Sigmoid colon (tissue), 7 donors: Measurements from ENCODE around the gene CNTN5. TPM values are rescaled to one million over a fixed set of nuclear protein-coding genes. Genes with fewer than 3 reads are reported as not detected.

ENCODE experiments used
- DNase-seq: peaks from one replicate; pipeline ENCODE4 v3.0.0-alpha.2; 2019
- H3K27ac ChIP-seq, 4 donors: fragments of 200-600 bp; sonication (generic); one replicate each; pipeline ENCODE4 v1.5.1; 2016 to 2019; ENCODE audit warnings: mild to moderate bottlenecking in 1 of 4
- H3K27me3 ChIP-seq, 3 donors: fragments of 200-600 bp; sonication (generic); one replicate each; pipeline ENCODE4 v1.5.1; 2019; ENCODE audit warnings: mild to moderate bottlenecking in 1 of 3
- H3K36me3 ChIP-seq, 4 donors: fragments of 200-600 bp; sonication (generic); one replicate each; pipeline ENCODE4 v1.5.1; 2016 to 2019
- H3K4me1 ChIP-seq, 4 donors: fragments of 200-600 bp; sonication (generic); one replicate each; pipeline ENCODE4 v1.5.1; 2017 to 2019
- H3K4me3 ChIP-seq, 4 donors: fragments of 200-600 bp; sonication (generic); one replicate each; pipeline ENCODE4 v1.5.1; 2017 to 2019; ENCODE audit warnings: mild to moderate bottlenecking in 2 of 4, moderate library complexity in 1 of 4
- H3K9me3 ChIP-seq, 4 donors: fragments of 200-600 bp in 3 of 4; sonication (generic) in 3 of 4; one replicate each; pipeline versions ENCODE4 v1.5.1 to v1.6.1; 2013 to 2019
- EP300 ChIP-seq, 4 donors: sonication (generic); formaldehyde crosslinking; IDR thresholded peaks; one replicate each; pipeline ENCODE4 v1.6.1; 2017; ENCODE audit warnings: antibody characterized with exemption in 4 of 4
- POLR2A ChIP-seq, 2 donors: fragments of 450-650 bp; IDR thresholded peaks; one replicate each; pipeline ENCODE4 v1.6.1; 2016; ENCODE audit warnings: antibody characterized with exemption in 2 of 2, mild to moderate bottlenecking in 2 of 2, moderate library complexity in 2 of 2
- POLR2AphosphoS5 ChIP-seq, 4 donors: sonication (generic); formaldehyde crosslinking; IDR thresholded peaks; one replicate each; pipeline ENCODE4 v1.6.1; 2017; ENCODE audit warnings: antibody characterized with exemption in 4 of 4
- WGBS, 2 donors: extraction: QIAGEN DNeasy Blood & Tissue Kit; methylation state at CpG; one replicate each; pipeline ENCODE4 v1.1.7; 2013; 5-methylcytosine and 5-hydroxymethylcytosine counted together
- intact Hi-C: fragments of 100-400 bp; cut with DNase I; formaldehyde crosslinking; loops from one replicate; pipeline ENCODE4 v1.15.1; 2023
- polyA plus RNA-seq, 3 donors: library from polyadenylated mRNA; stranded (reverse); fragments of 200-250 nt; gene quantifications; one replicate each; pipeline ENCODE4 v1.2.3, GENCODE V29; 2013
- total RNA-seq, 4 donors: library from RNA; depleted of rRNA; stranded (reverse); fragments of >200 nt; gene quantifications; one replicate each; pipeline ENCODE4 v1.1.0, GENCODE V29; 2016
- TF ChIP-seq, protein P1 (sequence below), 4 experiments: fragments of 450-650 bp in 3 of 4; fragments of 200-600 bp in 1 of 4; IDR thresholded peaks; one replicate each; pipeline ENCODE4 v1.5.1; 2016 to 2019; ENCODE audit warnings: antibody characterized with exemption in 4 of 4, mild to moderate bottlenecking in 3 of 4, moderate library complexity in 2 of 4
- donor health status: healthy with polysubstance abuse.
- donor health status: Bipolar disorder and iron deficiency.
- donor health status: healthy.

The CNTN5 gene
- total and polyA plus RNA-seq, 7 donors: 0.13 to 0.36 (median 0.16) TPM; not detected in 2

DNA sequence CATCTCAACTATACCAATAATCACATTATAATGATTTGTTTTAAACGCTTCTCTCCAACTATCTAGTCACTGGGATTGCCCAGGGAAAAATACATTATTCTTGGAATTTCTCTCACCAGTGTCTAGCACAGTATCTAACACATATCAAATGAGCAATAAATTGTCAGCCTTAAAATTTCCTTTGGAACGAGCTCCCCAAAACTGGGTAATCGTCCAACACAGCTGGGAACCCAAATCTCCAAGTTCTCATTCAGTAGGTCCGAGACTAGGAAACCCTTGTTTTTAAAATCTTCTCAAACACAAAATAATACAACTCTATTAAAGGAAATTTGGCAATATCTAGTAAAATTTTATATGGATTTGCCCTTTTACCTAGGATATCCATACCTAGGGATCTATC is 1338.5 kb downstream of the CNTN5 start:
- WGBS, 2 donors: 82 to 83% methylated on average over 4 of the region's 4 CpGs
- H3K4me3 ChIP-seq: no peak overlapping the region
- no peak for DNase-seq
- intact Hi-C loops: no loop called here
- TF ChIP-seq POLR2A (IDR thresholded peaks at IDR 0.05): no peak
- TF ChIP-seq, protein P1, sequence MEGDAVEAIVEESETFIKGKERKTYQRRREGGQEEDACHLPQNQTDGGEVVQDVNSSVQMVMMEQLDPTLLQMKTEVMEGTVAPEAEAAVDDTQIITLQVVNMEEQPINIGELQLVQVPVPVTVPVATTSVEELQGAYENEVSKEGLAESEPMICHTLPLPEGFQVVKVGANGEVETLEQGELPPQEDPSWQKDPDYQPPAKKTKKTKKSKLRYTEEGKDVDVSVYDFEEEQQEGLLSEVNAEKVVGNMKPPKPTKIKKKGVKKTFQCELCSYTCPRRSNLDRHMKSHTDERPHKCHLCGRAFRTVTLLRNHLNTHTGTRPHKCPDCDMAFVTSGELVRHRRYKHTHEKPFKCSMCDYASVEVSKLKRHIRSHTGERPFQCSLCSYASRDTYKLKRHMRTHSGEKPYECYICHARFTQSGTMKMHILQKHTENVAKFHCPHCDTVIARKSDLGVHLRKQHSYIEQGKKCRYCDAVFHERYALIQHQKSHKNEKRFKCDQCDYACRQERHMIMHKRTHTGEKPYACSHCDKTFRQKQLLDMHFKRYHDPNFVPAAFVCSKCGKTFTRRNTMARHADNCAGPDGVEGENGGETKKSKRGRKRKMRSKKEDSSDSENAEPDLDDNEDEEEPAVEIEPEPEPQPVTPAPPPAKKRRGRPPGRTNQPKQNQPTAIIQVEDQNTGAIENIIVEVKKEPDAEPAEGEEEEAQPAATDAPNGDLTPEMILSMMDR (IDR thresholded peaks at IDR 0.05): no peak
- no peak for TF ChIP-seq EP300 (IDR thresholded peaks at IDR 0.05)
- no peak for TF ChIP-seq POLR2AphosphoS5 (IDR thresholded peaks at IDR 0.05)
- H3K4me1 ChIP-seq: no peaks in the 10 kb centered on the region
- H3K27ac ChIP-seq: no peak overlapping the region
- no peaks in the 10 kb centered on the region for H3K27me3 ChIP-seq
- peaks cover 0 to 2% (median 0%) of the 10 kb centered on the region in 4 donors for H3K9me3 ChIP-seq
- no peaks in the 10 kb centered on the region for H3K36me3 ChIP-seq

DNA sequence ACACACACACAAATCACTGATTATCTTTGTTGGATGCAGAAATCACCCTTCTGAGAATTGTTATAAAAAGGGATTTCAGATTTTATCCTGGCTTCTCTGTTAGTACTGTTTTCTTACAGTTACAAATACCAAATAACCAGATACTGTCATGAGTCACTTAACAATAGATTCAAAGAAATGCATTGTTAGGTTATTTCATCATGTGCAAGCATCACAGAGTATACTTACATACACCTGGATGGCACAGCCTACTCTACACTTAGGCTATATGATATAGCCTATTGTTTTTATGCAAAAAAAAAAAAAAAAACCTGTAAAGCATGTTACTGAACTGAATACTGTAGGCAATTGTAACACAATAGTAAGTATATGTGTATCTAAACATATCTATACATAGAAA is 1347.1 kb downstream of the CNTN5 start:
- intact Hi-C loops: no loop called here

DNA sequence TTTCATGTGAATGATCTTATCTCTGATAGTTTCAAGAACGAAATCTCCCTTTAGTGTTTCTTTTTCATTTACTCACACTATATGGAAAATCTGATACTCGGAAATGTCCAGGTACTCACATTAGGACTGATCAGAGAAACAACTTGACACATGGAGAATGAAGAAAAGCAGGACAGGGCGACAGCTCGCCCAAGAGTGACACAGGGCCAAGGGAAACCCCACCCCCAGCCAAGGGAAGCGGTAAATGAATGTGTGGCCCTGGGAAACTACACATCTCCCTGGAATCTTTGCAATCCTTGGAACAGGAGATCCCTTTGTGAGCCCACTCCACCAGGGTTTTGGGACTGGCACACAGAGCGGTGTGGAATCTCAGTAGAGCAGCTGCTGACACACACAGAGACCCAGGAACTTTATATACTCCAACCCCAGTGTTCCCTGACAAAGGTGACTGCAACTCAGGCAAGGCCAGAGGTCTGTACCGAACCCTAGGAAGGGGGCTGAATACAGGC is 1362.7 kb downstream of the CNTN5 start:
- DNase-seq: no peak
- Histone ChIP-seq H3K27ac (no peak overlapping the region), H3K4me1 (no peaks in the 10 kb centered on the region), H3K4me3 (no peak overlapping the region), H3K9me3 (no peaks in the 10 kb centered on the region), H3K36me3 (no peaks in the 10 kb centered on the region), H3K27me3 (no peaks in the 10 kb centered on the region)
- 71 to 77% methylated on average over 7 of the region's 7 CpGs for WGBS, 2 donors
- no peak for TF ChIP-seq POLR2A (IDR thresholded peaks at IDR 0.05)
- TF ChIP-seq, protein P1 (IDR thresholded peaks at IDR 0.05): no peak
- no peak for TF ChIP-seq EP300 (IDR thresholded peaks at IDR 0.05)
- no peak for TF ChIP-seq POLR2AphosphoS5 (IDR thresholded peaks at IDR 0.05)
- intact Hi-C loops: no loop called here

More for the DNA sequence above, 1347.1 kb downstream of the CNTN5 start:
- Histone ChIP-seq H3K4me1 (no peaks in the 10 kb centered on the region), H3K36me3 (no peaks in the 10 kb centered on the region), H3K9me3 (peaks cover 0 to 7% (median 4%) of the 10 kb centered on the region in 4 donors), H3K27me3 (no peaks in the 10 kb centered on the region), H3K27ac (no peak overlapping the region), H3K4me3 (no peak overlapping the region)
- no peak for DNase-seq
- no peak for TF ChIP-seq POLR2A (IDR thresholded peaks at IDR 0.05)
- TF ChIP-seq, protein P1 (IDR thresholded peaks at IDR 0.05): no peak
- no peak for TF ChIP-seq POLR2AphosphoS5 (IDR thresholded peaks at IDR 0.05)
- TF ChIP-seq EP300 (IDR thresholded peaks at IDR 0.05): no peak

DNA sequence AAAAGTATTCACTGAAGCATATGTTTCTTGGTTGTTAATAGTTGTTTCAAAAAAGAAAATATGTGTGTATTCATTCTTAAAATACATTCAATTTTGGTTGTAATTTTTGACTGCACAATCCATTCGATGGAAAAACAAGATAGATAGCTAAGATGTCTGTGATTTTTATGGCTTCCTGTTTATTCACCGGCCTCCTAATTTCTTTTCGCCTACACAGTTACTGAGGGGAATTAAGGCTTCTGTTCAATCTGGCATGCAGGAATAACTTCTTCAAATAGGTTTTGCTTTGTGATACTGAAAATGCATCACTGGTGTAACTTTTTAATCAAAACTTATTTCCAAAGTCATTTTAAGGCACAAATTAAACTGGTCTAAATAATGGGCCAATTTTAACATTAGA is 1375.5 kb downstream of the CNTN5 start:
- no peaks in the 10 kb centered on the region for H3K27me3 ChIP-seq
- intact Hi-C loops: loop anchor here (10.0 kb wide), 1 partner anchor 51 kb away; no protein-coding TSS in a partner anchor
- no peaks in the 10 kb centered on the region for H3K9me3 ChIP-seq

More for the DNA sequence above, 1375.5 kb downstream of the CNTN5 start:
- H3K4me3 ChIP-seq: no peak overlapping the region
- DNase-seq: no peak
- WGBS, 2 donors: 42 to 66% methylated on average over 3 of the region's 3 CpGs
- TF ChIP-seq POLR2A (IDR thresholded peaks at IDR 0.05) (no peak), EP300 (IDR thresholded peaks at IDR 0.05) (no peak), POLR2AphosphoS5 (IDR thresholded peaks at IDR 0.05) (no peak)
- TF ChIP-seq, protein P1 (IDR thresholded peaks at IDR 0.05): no peak
- no peaks in the 10 kb centered on the region for H3K36me3 ChIP-seq
- H3K4me1 ChIP-seq: no peaks in the 10 kb centered on the region
- no peak overlapping the region for H3K27ac ChIP-seq
